HL-60/S4 treated with retinoic acid at 250 ng/mL for 4 days and 3 days (cell line): ENCODE measurements around the gene ALS2CL.

Source experiments
- in situ Hi-C: fragments of 300-500 bp; cut with MboI; formaldehyde crosslinking; loops from 2 replicates; pipeline ENCODE4 v1.7.0; 2022; ENCODE audit warnings: low sequenced_read_pairs

ALS2CL gene

GRCh38 chr3:46648096-46648495 lies 45.4 kb downstream of the ALS2CL start:
- in situ Hi-C loops: no loop called here

DNA sequence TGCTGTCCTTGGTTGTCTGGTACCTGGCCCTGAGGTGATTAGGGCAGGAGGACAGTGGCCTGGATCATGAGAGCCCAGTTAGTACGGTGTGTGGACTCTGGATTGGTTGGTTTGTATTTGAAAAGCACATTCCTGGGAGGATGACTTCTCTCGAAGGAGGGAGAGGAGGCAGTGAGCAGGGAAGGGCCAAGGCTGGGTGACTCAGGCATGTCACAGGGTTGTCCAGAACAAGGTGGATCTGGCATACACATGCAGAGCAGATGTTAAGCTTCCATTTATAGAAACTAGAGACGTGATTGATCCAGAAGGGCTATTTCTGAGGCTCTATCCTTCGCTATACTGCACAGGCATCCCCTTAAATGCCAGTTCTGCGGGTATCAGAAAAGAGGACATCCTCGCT lies 46.8 kb downstream of the ALS2CL start:
- in situ Hi-C loops: no loop called here

- in situ Hi-C loops: no loop called here
Observed at GRCh38 chr3:46643701-46644100, 49.8 kb downstream of the ALS2CL start.

DNA sequence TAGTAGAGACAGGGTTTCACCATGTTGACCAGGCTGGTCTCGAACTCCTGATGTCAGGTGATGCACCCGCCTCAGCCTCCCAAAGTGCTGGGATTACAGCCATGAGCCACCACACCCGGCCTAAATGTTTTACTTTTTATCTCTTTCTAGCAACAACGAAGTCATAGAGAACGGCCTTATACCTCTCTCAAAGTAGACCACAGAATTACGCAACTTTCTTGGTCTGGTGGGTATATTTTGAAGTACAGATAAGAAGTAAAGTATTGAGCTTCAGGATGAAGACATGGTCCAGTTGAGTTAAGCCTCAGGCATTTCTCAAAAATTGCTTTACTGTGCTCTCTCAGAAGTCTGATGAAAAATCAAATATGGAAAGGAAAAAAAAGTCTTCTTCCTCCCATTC lies 50.5 kb downstream of the ALS2CL start:
- in situ Hi-C loops: no loop called here

DNA sequence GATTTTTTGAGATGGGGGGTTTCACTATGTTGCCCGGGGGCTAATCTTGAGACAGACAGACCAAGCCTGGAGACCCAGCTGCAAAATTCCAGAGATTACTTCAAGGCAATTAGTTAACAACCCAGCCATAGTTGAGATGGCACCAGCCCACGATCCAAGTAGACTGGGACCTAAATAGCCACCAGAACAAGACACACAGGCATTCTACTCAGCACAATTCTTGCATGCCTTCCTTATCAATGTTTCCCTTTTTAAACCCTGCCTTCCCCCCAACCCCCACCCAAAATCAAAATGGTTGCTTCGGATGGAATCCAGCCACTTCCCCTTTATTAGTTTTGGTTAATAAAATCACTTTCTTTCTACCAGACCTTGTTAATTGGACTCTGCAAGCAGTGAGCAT lies 52.6 kb downstream of the ALS2CL start:
- in situ Hi-C loops: no loop called here

- in situ Hi-C loops: no loop called here
Observed at GRCh38 chr3:46639221-46639620, 54.3 kb downstream of the ALS2CL start.

DNA sequence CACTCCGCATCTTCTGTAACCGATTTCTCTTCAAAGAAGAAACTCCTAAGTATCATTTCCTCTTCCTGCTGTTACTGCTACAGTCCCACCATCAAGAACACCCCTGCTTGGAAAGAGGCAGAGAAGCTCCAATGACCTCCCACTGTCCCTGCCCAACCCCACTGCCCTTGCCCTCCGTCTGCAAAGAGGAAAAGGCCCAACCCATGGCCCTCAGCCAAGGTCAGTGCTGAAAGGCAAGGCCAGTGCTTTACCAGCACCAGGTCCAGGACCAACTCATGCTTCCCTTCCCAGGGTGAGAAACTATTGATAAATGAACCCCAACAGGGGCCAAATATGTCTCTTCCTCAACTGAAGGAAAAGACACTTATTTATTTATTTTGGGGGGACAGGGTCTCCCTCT lies 58.6 kb downstream of the ALS2CL start:
- in situ Hi-C loops: no loop called here

- in situ Hi-C loops: no loop called here
Observed at GRCh38 chr3:46632792-46633191, 60.7 kb downstream of the ALS2CL start.

DNA sequence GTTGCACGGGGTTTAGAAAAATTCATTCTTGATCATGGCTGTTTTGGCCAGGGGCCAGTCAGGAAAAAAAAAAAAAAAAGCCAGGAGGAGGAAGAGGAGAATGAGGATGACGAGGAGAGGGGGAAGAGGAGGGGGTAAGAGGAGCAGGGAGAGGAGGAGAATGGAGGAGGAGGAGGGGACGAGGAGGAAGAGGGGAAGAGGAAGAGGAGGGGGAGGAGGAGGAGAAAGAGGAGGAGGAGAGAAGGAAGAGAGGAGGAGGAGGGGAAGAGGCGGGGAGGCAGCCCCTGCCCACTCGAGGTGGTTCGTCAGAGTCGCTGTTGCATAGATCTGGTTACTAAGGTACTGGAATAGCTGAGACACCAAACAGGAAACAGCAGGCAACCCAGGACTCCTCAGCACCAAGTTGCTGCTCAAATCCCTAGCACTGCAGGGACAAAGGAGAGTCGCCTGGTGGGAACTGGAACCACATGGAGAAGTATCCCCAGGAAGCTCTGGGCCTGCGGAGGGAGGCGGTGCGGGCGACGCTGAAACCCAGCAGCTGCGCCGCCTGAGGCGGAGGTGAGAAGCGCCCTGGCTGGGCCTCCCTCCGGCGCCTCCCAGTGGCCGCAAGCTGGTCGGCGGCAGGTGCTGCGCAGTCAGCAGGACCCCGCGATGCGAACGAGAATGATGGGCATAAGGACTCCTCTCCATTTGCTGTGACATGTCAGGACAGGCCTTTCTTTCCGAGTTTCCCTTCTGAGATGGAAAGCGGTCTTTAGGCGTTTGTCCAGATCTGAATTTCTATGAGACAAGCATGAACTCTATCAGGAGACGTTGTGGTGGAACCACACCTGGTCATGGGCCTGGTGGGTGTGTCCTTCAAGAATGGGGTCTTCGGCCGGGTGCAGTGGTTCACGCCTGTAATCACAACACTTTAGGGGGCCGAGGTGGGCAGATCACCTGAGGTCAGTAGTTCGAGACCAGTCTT lies 63.6 kb downstream of the ALS2CL start:
- in situ Hi-C loops: no loop called here

- in situ Hi-C loops: no loop called here
Observed at GRCh38 chr3:46628901-46629369, 64.5 kb downstream of the ALS2CL start.

DNA sequence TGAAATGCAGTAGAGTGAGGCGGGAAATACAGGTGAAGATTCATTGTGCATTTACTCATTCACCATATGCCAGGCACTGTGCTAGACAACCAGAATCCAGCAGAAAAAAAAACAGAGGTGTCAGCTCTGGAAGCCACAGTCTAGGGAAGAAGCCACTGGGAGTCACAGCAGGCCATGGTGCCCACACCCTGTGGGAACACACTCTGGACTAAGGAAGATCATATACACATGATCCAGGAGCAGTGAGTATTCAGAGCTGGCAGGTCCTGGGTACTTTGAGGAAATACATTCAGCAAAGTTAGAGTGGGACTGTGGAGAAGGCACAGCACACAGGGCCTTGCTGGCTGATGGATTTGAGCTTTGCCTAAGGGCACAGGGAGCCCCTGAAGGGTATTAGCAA lies 66.4 kb downstream of the ALS2CL start:
- in situ Hi-C loops: no loop called here

- in situ Hi-C loops: no loop called here
Observed at GRCh38 chr3:46626039-46626438, 67.4 kb downstream of the ALS2CL start.

GRCh38 chr3:46624975-46625490 lies 68.4 kb downstream of the ALS2CL start:
- in situ Hi-C loops: no loop called here

GRCh38 chr3:46624533-46624932 lies 68.9 kb downstream of the ALS2CL start:
- in situ Hi-C loops: no loop called here

GRCh38 chr3:46619845-46620778 lies 73.4 kb downstream of the ALS2CL start:
- in situ Hi-C loops: no loop called here
